HepG2 (cell line): Measurements from ENCODE around the gene PLGRKT. TPM values are rescaled to one million over a fixed set of nuclear protein-coding genes. Genes with fewer than 3 reads are reported as not detected.
A peak's percentile ranks its signal among the peaks of the same experiment; 100 is the strongest.

Source experiments
- ATAC-seq: fragments of 200-7000 bp; cut with Tn5 transposase; 3 replicates; pipeline ENCODE4 v1.9.1; 2020; ENCODE audit warnings: mild to moderate bottlenecking, moderate library complexity
- BruUV-seq: library from RNA; stranded (reverse); fragments of 400-500 nt; replicated peaks from 2 replicates; lab custom pipeline; 2021; lab: Mats Ljungman, UMichigan
- CTCF ChIA-PET: fragments of 300-600 bp; formaldehyde crosslinking; extraction: SDS; loops from one replicate; lab custom pipeline; 2021; ENCODE audit warnings: low total read pairs, inconsistent platforms, low intra/inter-chr PET ratio; lab: Yijun Ruan, JAX
- POLR2A ChIA-PET: fragments of 350-600 bp; sonication (Branson Sonifier 250); formaldehyde crosslinking; loops from one replicate; lab custom pipeline; 2020; ENCODE audit warnings: antibody characterized with exemption, inconsistent platforms; lab: Yijun Ruan, JAX
- DNase-seq: peaks from one replicate; pipeline ENCODE4 v3.0.0-alpha.2; 2015; ENCODE audit warnings: low spot score
- FAIRE-seq: peaks from 3 replicates; lab custom pipeline; 2011; peaks lifted over from hg19 to GRCh38; lab: Jason Lieb, UNC
- H2AFZ ChIP-seq: one replicate; pipeline ENCODE4 v1.6.1; 2011; ENCODE audit warnings: low read length, inconsistent platforms
- H3K27ac ChIP-seq: fragments of 300-600 bp; 3 replicates; pipeline ENCODE4 v1.8.0; 2011; ENCODE audit warnings: mixed run types, mild to moderate bottlenecking, mixed read lengths, low read length, inconsistent platforms; ENCODE audit not compliant: insufficient read depth; ENCODE audit errors: extremely low read length
- H3K27me3 ChIP-seq, 2 experiments: fragments of 200-600 bp in 1 of 2; 2 replicates in 1 of 2; 3 replicates in 1 of 2; pipeline versions ENCODE4 v1.6.0 to v1.8.0; 2011; ENCODE audit warnings: low read length in 2 of 2, mild to moderate bottlenecking in 2 of 2, moderate library complexity in 2 of 2, inconsistent platforms in 1 of 2; ENCODE audit not compliant: insufficient read depth in 2 of 2, control insufficient read depth in 1 of 2
- H3K36me3 ChIP-seq, 2 experiments: fragments of 200-600 bp in 1 of 2; replicated peaks in 1 of 2; 2 replicates in 1 of 2; 3 replicates in 1 of 2; pipeline versions ENCODE4 v1.5.1 to v1.8.0; 2011; ENCODE audit warnings: low read length in 2 of 2, inconsistent platforms in 1 of 2; ENCODE audit not compliant: insufficient read depth in 2 of 2, control insufficient read depth in 1 of 2
- H3K4me1 ChIP-seq: 2 replicates; pipeline ENCODE4 v1.5.1; 2012; ENCODE audit warnings: low read length, inconsistent platforms; ENCODE audit not compliant: insufficient read depth
- H3K4me2 ChIP-seq: 2 replicates; pipeline ENCODE4 v1.6.0; 2011; ENCODE audit warnings: low read depth, low read length, inconsistent platforms
- H3K4me3 ChIP-seq, 3 experiments: fragments of 200-600 bp in 1 of 3; sonication (generic), shearing (Covaris generic) in 1 of 3; replicated peaks in 1 of 3; 2 replicates each; pipeline ENCODE4 v1.5.1; 2011 to 2016; ENCODE audit warnings: low read length in 3 of 3, inconsistent platforms in 2 of 3, low read depth in 2 of 3, mild to moderate bottlenecking in 2 of 3, control low read depth in 1 of 3, mixed read lengths in 1 of 3; ENCODE audit not compliant: insufficient read depth in 1 of 3
- H3K79me2 ChIP-seq: one replicate; pipeline ENCODE4 v1.6.1; 2011; ENCODE audit warnings: low read length, inconsistent platforms; ENCODE audit not compliant: insufficient read depth
- H3K9ac ChIP-seq: 2 replicates; pipeline ENCODE4 v1.6.0; 2011; ENCODE audit warnings: mild to moderate bottlenecking, low read depth, low read length, inconsistent platforms; ENCODE audit not compliant: insufficient read depth
- H3K9me3 ChIP-seq: 2 replicates; pipeline ENCODE4 v1.5.1; 2012; ENCODE audit warnings: mild to moderate bottlenecking, low read length
- H4K20me1 ChIP-seq: 2 replicates; pipeline ENCODE4 v1.6.0; 2011; ENCODE audit warnings: inconsistent platforms, mild to moderate bottlenecking, low read length, moderate library complexity; ENCODE audit not compliant: insufficient read depth
- BORCS8-MEF2B ChIP-seq: sonication (generic); formaldehyde crosslinking; IDR thresholded peaks from 2 replicates; pipeline ENCODE4 v1.8.0; 2022; ENCODE audit warnings: mild to moderate bottlenecking, missing genetic modification reagents
- CC2D1A ChIP-seq: sonication (generic); formaldehyde crosslinking; IDR thresholded peaks from 2 replicates; pipeline ENCODE4 v1.8.1; 2023; ENCODE audit warnings: mild to moderate bottlenecking, missing genetic modification reagents
- DMAP1 ChIP-seq: IDR thresholded peaks from 2 replicates; pipeline ENCODE4 v1.6.1; 2016
- FOXK1 ChIP-seq: sonication (generic); formaldehyde crosslinking; IDR thresholded peaks from 2 replicates; pipeline ENCODE4 v1.4.0; 2020; ENCODE audit warnings: low read depth, missing genetic modification reagents, borderline replicate concordance
- HOXA9 ChIP-seq: sonication (generic); formaldehyde crosslinking; IDR thresholded peaks from 2 replicates; pipeline ENCODE4 v1.8.1; 2022; ENCODE audit warnings: missing genetic modification reagents, mild to moderate bottlenecking, moderate library complexity, borderline replicate concordance
- IRF1 ChIP-seq: sonication (generic); formaldehyde crosslinking; IDR thresholded peaks from 2 replicates; pipeline ENCODE4 v1.4.0; 2020; ENCODE audit warnings: low read depth, mild to moderate bottlenecking, missing genetic modification reagents
- KAT2B ChIP-seq: fragments of 150-350 bp; IDR thresholded peaks from 2 replicates; pipeline ENCODE4 v1.6.1; 2014; ENCODE audit warnings: low read depth, low read length, borderline replicate concordance
- KDM5B ChIP-seq: sonication (generic); formaldehyde crosslinking; IDR thresholded peaks from 2 replicates; pipeline ENCODE4 v1.4.0; 2020; ENCODE audit warnings: missing genetic modification reagents, mild to moderate bottlenecking, borderline replicate concordance
- MATR3 ChIP-seq: sonication (generic); formaldehyde crosslinking; IDR thresholded peaks from 2 replicates; pipeline ENCODE4 v1.4.0; 2020; ENCODE audit warnings: missing genetic modification reagents
- MXD3 ChIP-seq: IDR thresholded peaks from 2 replicates; pipeline ENCODE4 v1.6.1; 2016; ENCODE audit warnings: mild to moderate bottlenecking, missing biosample characterization, missing genetic modification reagents
- PAX8 ChIP-seq: sonication (generic); formaldehyde crosslinking; IDR thresholded peaks from 2 replicates; pipeline ENCODE4 v1.8.0; 2022; ENCODE audit warnings: mild to moderate bottlenecking, missing genetic modification reagents, borderline replicate concordance
- SMYD3 ChIP-seq: sonication (generic); formaldehyde crosslinking; IDR thresholded peaks from 2 replicates; pipeline ENCODE4 v1.8.1; 2023; ENCODE audit warnings: mild to moderate bottlenecking, missing genetic modification reagents
- ZNF292 ChIP-seq: sonication (generic); formaldehyde crosslinking; IDR thresholded peaks from 2 replicates; pipeline ENCODE4 v1.8.1; 2022; ENCODE audit warnings: mild to moderate bottlenecking, low read depth, missing genetic modification reagents, borderline replicate concordance
- ZNF615 ChIP-seq: sonication (generic); formaldehyde crosslinking; IDR thresholded peaks from 2 replicates; pipeline ENCODE4 v1.5.0; 2020; ENCODE audit warnings: mild to moderate bottlenecking, missing genetic modification reagents, borderline replicate concordance
- ZNF691 ChIP-seq: sonication (generic); formaldehyde crosslinking; IDR thresholded peaks from 2 replicates; pipeline ENCODE4 v1.4.0; 2020; ENCODE audit warnings: missing genetic modification reagents, low read depth, mild to moderate bottlenecking, borderline replicate concordance
- WGBS: methylation state at CpG from one replicate; pipeline ENCODE4 v1.1.6; 2017; ENCODE audit warnings: low lambda C conversion rate; 5-methylcytosine and 5-hydroxymethylcytosine counted together
- in situ Hi-C: cut with HindIII; loops from 2 replicates; pipeline ENCODE4 v1.10.0; 2017; ENCODE audit warnings: low pct_unique_long_range_greater_than_20kb; ENCODE audit not compliant: extremely low pct_ligation_motif_present
- intact Hi-C: fragments of 100-400 bp; cut with micrococcal nuclease; formaldehyde crosslinking; loops from one replicate; pipeline ENCODE4 v1.10.0; 2022; ENCODE audit not compliant: unreplicated experiment
- polyA plus RNA-seq, 8 experiments: library from polyadenylated mRNA; depleted of rRNA in 3 of 8; stranded (reverse) in 7 of 8; unstranded in 1 of 8; fragments of >200 nt; fragmentation: Illumina TruSeq in 4 of 8; extraction: Trizol in 4 of 8; gene quantifications; 2 replicates each; pipeline versions ENCODE4 v1.2.1 to v1.2.3, GENCODE V29; 2011 to 2016; ENCODE audit warnings: low read depth in 4 of 8, missing spikeins in 1 of 8, mixed read lengths in 1 of 8; ENCODE audit not compliant: insufficient read depth in 1 of 8
- total RNA-seq, 5 experiments: library from RNA; depleted of rRNA; stranded (reverse); fragments of >200 nt; fragmentation: Illumina TruSeq; extraction: Trizol; gene quantifications; 2 replicates each; pipeline ENCODE4 v1.2.3, GENCODE V29; 2016; ENCODE audit warnings: low read depth in 1 of 5
- TF ChIP-seq, protein P1 (sequence below): sonication (generic); formaldehyde crosslinking; IDR thresholded peaks from 2 replicates; pipeline ENCODE4 v1.5.1; 2020; ENCODE audit warnings: mild to moderate bottlenecking, moderate library complexity, missing genetic modification reagents
- TF ChIP-seq, protein P2 (sequence below): sonication (generic); formaldehyde crosslinking; IDR thresholded peaks from 2 replicates; pipeline ENCODE4 v1.8.0; 2022; ENCODE audit warnings: missing genetic modification reagents, mild to moderate bottlenecking, borderline replicate concordance
- TF ChIP-seq, protein P3 (sequence below): sonication (generic); formaldehyde crosslinking; IDR thresholded peaks from 2 replicates; pipeline ENCODE4 v1.5.0; 2020; ENCODE audit warnings: mild to moderate bottlenecking, low read depth, missing genetic modification reagents, borderline replicate concordance

Gene PLGRKT
- total and polyA plus RNA-seq, 2 of the 13 experiments (the other 11 are each of a cell fraction or from before 2014, with no cell fraction given): 5.0 to 15.8 TPM

- H4K20me1 ChIP-seq: no peaks in the 10 kb centered on the region
- peak within 1 kb of the TSS; percentile 26 to 64 (median 47) for H3K4me3 ChIP-seq
- ChIA-PET CTCF (no interaction called here), POLR2A (interaction anchor here (1.0 to 2.0 kb wide), 3 partner anchors 11 to 150 kb away, joined by 4 to 17 read pairs (median 4); partner anchors contain the start of gene PLGRKT)
- no peaks in the 10 kb centered on the region for H3K36me3 ChIP-seq
- H3K4me1 ChIP-seq: peaks cover 8% of the 10 kb centered on the region
- peak; percentile 100 for ATAC-seq
- peak; percentile 90 for FAIRE-seq
- peak within 1 kb of the TSS; percentile 64 for H2AFZ ChIP-seq
- DNase-seq: peak; percentile 85
- intact Hi-C loops (loop anchor here (1.0 to 5.0 kb wide), 3 partner anchors 150 to 322 kb away; no protein-coding TSS in a partner anchor), in situ Hi-C loops (no loop called here)
- peak within 1 kb of the TSS; percentile 33 for H3K9ac ChIP-seq
- peak within 1 kb of the TSS; percentile 78 for H3K4me2 ChIP-seq
- H3K27ac ChIP-seq: no peak within 1 kb of the TSS
- H3K9me3 ChIP-seq: no peaks in the 10 kb centered on the region
- no peaks in the 10 kb centered on the region for H3K79me2 ChIP-seq
- 8% methylated on average over 32 of the region's 36 CpGs for WGBS
- no TSS peak for BruUV-seq
- peaks cover 0 to 4% of the 10 kb centered on the region in 2 experiments; a peak in 1 of 5 replicates for H3K27me3 ChIP-seq
- peak; percentile 59 for TF ChIP-seq DMAP1 (CRISPR knock-in tag)
- TF ChIP-seq, protein P1, sequence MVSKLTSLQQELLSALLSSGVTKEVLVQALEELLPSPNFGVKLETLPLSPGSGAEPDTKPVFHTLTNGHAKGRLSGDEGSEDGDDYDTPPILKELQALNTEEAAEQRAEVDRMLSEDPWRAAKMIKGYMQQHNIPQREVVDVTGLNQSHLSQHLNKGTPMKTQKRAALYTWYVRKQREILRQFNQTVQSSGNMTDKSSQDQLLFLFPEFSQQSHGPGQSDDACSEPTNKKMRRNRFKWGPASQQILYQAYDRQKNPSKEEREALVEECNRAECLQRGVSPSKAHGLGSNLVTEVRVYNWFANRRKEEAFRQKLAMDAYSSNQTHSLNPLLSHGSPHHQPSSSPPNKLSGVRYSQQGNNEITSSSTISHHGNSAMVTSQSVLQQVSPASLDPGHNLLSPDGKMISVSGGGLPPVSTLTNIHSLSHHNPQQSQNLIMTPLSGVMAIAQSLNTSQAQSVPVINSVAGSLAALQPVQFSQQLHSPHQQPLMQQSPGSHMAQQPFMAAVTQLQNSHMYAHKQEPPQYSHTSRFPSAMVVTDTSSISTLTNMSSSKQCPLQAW (CRISPR knock-in tag): peak; percentile 68; the same call in 1 of the 2 replicates
- TF ChIP-seq SMYD3: 0 out of 2 replicates have a peak, but pooled peaks have one; percentile 26
- TF ChIP-seq IRF1 (CRISPR knock-in tag): no peak
- TF ChIP-seq HOXA9 (CRISPR knock-in tag): no peak
- TF ChIP-seq ZNF292 (CRISPR knock-in tag): no peak
- TF ChIP-seq ZNF691 (CRISPR knock-in tag): no peak
- no peak for TF ChIP-seq MATR3 (CRISPR knock-in tag)
- TF ChIP-seq CC2D1A (CRISPR knock-in tag): no peak
- TF ChIP-seq KAT2B: no peak
- TF ChIP-seq, protein P2, sequence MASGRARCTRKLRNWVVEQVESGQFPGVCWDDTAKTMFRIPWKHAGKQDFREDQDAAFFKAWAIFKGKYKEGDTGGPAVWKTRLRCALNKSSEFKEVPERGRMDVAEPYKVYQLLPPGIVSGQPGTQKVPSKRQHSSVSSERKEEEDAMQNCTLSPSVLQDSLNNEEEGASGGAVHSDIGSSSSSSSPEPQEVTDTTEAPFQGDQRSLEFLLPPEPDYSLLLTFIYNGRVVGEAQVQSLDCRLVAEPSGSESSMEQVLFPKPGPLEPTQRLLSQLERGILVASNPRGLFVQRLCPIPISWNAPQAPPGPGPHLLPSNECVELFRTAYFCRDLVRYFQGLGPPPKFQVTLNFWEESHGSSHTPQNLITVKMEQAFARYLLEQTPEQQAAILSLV (CRISPR knock-in tag): peak; percentile 36; the same call in 1 of the 2 replicates
- TF ChIP-seq KDM5B: peak; percentile 80; the same call in 1 of the 2 replicates
- no peak for TF ChIP-seq PAX8
- TF ChIP-seq BORCS8-MEF2B: peak; percentile 69
- TF ChIP-seq, protein P3, sequence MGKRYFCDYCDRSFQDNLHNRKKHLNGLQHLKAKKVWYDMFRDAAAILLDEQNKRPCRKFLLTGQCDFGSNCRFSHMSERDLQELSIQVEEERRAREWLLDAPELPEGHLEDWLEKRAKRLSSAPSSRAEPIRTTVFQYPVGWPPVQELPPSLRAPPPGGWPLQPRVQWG (CRISPR knock-in tag): no peak
- no peak for TF ChIP-seq ZNF615
- no peak for TF ChIP-seq FOXK1 (CRISPR knock-in tag)
- peak; percentile 84 for TF ChIP-seq MXD3
These were observed 12.8 kb upstream of the PLGRKT start, which contains the start of gene CD274 for GRCh38 chr9:5450359-5451091. TSS of gene CD274 (plus strand) at chr9:5450542. CDS start at chr9:5456114, 5,572 bp downstream.
